ENCODE results near the gene XNDC1N. TPM values are rescaled to one million over a fixed set of nuclear protein-coding genes. Genes with fewer than 3 reads are reported as not detected.
A peak's percentile ranks its signal among the peaks of the same experiment; 100 is the strongest.

Gene XNDC1N
- total RNA-seq, 4 donors from 2014 or later = 0.75 to 15.9 (median 2.2) TPM

DNA sequence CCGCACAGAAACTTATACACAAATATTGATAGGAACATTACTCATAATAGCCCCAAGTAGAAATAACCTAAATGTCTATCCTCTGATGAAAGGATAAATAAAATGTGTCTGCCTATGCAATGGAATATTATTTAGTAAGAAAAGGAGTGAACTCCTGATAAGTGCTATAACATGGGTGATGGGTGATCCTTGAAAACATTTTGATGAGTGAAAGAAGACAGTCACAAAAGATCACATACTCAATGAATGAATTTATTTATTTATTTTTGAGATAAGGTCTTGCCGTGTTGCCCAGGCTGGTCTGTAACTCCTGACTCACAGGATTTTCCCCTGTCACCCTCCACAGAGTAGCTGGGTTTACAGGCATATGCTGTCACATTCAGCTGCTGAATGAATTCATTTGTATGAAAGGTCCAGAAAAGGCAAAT, 17.8 kb upstream of the XNDC1N start:
- Histone ChIP-seq H3K9me3 (no peaks in the 10 kb centered on the region), H3K4me3 (no peak overlapping the region), H3K36me3 (no peaks in the 10 kb centered on the region), H3K4me1 (peaks cover 40 to 50% of the 10 kb centered on the region in 2 donors), H3K27ac (no peak overlapping the region), H3K27me3 (no peaks in the 10 kb centered on the region)
- DNase-seq (no peak), ATAC-seq (no peak)
- no peak for TF ChIP-seq POLR2A (IDR thresholded peaks at IDR 0.05)
- TF ChIP-seq, protein P1, sequence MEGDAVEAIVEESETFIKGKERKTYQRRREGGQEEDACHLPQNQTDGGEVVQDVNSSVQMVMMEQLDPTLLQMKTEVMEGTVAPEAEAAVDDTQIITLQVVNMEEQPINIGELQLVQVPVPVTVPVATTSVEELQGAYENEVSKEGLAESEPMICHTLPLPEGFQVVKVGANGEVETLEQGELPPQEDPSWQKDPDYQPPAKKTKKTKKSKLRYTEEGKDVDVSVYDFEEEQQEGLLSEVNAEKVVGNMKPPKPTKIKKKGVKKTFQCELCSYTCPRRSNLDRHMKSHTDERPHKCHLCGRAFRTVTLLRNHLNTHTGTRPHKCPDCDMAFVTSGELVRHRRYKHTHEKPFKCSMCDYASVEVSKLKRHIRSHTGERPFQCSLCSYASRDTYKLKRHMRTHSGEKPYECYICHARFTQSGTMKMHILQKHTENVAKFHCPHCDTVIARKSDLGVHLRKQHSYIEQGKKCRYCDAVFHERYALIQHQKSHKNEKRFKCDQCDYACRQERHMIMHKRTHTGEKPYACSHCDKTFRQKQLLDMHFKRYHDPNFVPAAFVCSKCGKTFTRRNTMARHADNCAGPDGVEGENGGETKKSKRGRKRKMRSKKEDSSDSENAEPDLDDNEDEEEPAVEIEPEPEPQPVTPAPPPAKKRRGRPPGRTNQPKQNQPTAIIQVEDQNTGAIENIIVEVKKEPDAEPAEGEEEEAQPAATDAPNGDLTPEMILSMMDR (IDR thresholded peaks at IDR 0.05 in 4 of 5, conservative IDR thresholded peaks at IDR 0.05 in 1 of 5) = no peak
- in situ Hi-C loops (cut with MboI; ENCODE audit: low sequenced_read_pairs in 4 of 4) = no loop called here
- intact Hi-C loops (cut with DNase I; ENCODE audit: low total_unique reads) = no loop called here

DNA sequence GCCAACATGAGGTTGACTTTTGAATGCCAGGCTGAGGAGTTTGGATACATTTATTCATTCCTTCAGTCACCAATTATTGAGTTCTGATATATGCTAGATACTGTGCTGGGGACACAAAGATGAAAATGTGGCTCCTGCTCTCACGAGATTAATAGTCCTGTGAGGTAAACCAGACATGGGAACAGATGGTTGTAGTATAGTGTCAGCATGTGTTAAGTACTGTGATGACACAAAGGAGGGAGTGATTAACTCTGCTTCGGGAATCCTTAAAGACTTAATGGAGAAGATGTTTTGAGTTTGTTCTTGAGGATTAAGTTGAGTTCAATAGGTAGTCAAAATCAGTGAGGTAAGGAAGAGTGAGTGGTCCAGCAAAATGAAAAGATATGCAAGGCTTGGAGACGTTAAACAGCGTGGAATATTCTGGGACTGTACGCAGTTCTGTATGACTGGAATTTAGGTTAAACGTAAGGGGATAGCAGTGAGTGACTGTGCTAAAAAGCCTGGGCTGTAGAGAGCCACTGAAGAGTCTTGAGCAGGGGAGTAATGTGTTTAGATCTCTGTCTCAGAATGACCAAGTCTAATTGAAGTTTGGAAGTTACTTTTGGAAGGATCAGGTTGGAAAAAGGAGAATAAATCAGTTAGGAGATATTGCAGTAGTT, 12.3 kb upstream of the XNDC1N start:
- in situ Hi-C loops (cut with MboI; ENCODE audit: low sequenced_read_pairs in 4 of 4) = no loop called here
- Histone ChIP-seq H3K9me3 (no peaks in the 10 kb centered on the region), H3K27ac (peak overlapping the region in 2 of 4 donors; percentile 5 to 14), H3K4me3 (no peak overlapping the region), H3K36me3 (no peaks in the 10 kb centered on the region), H3K27me3 (no peaks in the 10 kb centered on the region), H3K4me1 (peaks cover 28 to 48% of the 10 kb centered on the region in 2 donors)
- TF ChIP-seq POLR2A (IDR thresholded peaks at IDR 0.05) = no peak
- TF ChIP-seq, protein P1 (IDR thresholded peaks at IDR 0.05 in 4 of 5, conservative IDR thresholded peaks at IDR 0.05 in 1 of 5) = no peak
- DNase-seq = no peak
- intact Hi-C loops (cut with DNase I; ENCODE audit: low total_unique reads) = no loop called here
- ATAC-seq = peak; percentile 75 to 84

DNA sequence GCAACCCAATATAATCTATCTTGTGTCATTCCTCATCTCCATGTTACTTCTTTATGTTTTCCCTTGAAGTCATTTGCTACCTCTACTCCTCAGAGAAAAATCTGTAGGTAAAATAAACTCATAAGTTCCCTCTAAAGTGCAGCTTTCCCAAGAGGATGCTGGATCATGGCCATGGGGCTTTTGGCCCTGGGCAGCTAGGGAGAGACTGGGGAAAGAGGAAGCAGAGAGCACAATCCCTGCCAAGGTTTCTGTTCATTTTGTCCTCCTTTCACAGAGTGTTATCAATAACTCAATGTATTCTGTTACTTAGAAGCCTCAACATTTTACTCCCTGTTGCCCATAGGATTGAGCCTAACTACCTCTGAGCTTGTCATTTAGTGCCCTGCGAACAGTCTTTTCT, 9.4 kb upstream of the XNDC1N start:
- TF ChIP-seq, protein P1 (IDR thresholded peaks at IDR 0.05 in 4 of 5, conservative IDR thresholded peaks at IDR 0.05 in 1 of 5) = no peak
- TF ChIP-seq POLR2A (IDR thresholded peaks at IDR 0.05) = no peak
- ATAC-seq (no peak), DNase-seq (no peak)
- in situ Hi-C loops (cut with MboI; ENCODE audit: low sequenced_read_pairs in 4 of 4) = no loop called here
- H3K4me1 ChIP-seq = peaks cover 32 to 44% of the 10 kb centered on the region in 2 donors
- no peaks in the 10 kb centered on the region for H3K9me3 ChIP-seq
- H3K4me3 ChIP-seq = no peak overlapping the region
- H3K36me3 ChIP-seq = no peaks in the 10 kb centered on the region
- intact Hi-C loops (cut with DNase I; ENCODE audit: low total_unique reads) = no loop called here
- H3K27me3 ChIP-seq = no peaks in the 10 kb centered on the region
- peak overlapping the region in 1 of 4 donors; percentile 15 for H3K27ac ChIP-seq

DNA sequence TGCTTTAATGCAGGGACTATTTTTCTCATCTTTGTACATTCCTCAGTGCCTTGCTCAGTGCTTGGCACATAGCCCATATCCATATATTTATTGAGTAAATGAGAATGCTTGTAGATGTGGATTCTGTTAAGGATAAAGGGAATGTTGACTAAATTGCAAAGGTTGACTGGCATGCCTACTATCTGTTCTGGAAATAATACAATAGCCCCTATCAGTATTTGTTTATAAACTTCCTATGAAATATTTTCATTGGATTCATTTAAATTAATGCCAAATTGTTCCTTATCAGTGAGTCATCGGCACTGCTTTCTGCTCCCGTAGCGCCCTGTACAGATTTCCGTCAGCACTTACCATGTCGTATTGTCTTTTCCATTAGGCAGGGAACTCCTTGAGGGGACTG, 8.4 kb upstream of the XNDC1N start:
- H3K27me3 ChIP-seq = no peaks in the 10 kb centered on the region
- intact Hi-C loops (cut with DNase I; ENCODE audit: low total_unique reads) (no loop called here), in situ Hi-C loops (cut with MboI; ENCODE audit: low sequenced_read_pairs in 4 of 4) (no loop called here)
- no peaks in the 10 kb centered on the region for H3K9me3 ChIP-seq
- ATAC-seq = no peak
- H3K27ac ChIP-seq = no peak overlapping the region
- DNase-seq = no peak
- TF ChIP-seq, protein P1 (IDR thresholded peaks at IDR 0.05 in 4 of 5, conservative IDR thresholded peaks at IDR 0.05 in 1 of 5) = no peak
- no peak for TF ChIP-seq POLR2A (IDR thresholded peaks at IDR 0.05)
- H3K4me3 ChIP-seq = no peak overlapping the region
- peaks cover 40 to 45% of the 10 kb centered on the region in 2 donors for H3K4me1 ChIP-seq
- H3K36me3 ChIP-seq = no peaks in the 10 kb centered on the region

Data from gastrocnemius medialis (tissue), 4 donors.